Islet of Langerhans (tissue), 1 donor: ENCODE measurements around the gene SDSL.

Experiments used
- FAIRE-seq: peaks from one replicate; lab custom pipeline; 2011; peaks lifted over from hg19 to GRCh38; lab: Jason Lieb, UNC

Gene SDSL

DNA sequence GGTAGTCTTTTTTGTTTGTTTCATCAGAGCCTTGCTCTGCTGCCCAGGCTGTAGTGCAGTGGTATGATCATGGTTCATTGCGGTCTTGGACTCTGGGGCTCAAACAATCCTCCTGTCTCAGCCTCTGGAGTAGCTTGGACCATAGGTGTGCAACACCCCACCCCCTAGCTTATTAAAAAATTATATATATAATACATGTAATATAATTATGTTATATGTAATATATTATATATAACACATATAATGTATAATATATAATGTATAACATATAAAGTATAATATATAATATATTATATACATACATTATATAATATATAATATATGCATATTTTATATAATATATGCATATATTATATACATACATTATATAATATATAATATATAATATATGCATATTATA, 27.7 kb downstream of the SDSL start:
- FAIRE-seq: no peak

DNA sequence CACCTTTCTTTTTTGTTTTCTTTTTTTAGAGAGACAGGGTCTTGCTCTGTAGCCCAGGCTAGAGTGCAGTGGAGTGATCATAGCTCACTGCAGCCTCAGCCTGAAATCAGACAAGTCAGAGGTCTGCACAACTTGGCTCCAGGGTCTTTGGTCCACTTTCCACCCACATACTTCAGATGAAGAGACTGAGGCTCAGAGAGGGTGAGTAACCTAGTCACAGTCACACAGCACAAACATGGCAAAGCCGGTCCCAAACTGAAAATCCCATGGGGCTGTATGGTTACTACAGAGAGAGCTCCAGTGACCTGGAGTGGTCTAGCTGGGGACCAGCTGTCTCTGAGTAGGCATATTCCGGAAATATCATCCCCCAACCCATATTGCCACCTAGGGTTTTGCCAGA, 30.3 kb downstream of the SDSL start:
- FAIRE-seq: no peak

DNA sequence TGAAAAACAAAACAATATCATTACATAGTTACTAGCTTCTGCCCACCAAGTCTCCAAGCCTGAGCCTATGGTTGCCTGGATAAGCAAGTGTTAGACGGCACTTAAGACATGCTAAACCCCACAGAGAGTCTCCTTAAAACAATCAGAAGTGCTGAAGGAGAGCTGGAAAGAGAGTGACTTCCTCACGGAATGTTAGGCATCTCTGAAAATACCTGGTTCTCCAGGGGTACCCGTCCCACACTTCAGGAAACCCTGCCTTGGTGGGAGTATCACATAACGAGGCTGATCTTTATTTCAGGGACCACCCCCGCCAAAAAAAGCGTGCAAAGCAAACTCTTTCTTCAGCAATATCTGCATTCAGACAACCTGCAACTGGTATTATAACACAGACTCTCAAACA, 31.1 kb downstream of the SDSL start:
- no peak for FAIRE-seq

DNA sequence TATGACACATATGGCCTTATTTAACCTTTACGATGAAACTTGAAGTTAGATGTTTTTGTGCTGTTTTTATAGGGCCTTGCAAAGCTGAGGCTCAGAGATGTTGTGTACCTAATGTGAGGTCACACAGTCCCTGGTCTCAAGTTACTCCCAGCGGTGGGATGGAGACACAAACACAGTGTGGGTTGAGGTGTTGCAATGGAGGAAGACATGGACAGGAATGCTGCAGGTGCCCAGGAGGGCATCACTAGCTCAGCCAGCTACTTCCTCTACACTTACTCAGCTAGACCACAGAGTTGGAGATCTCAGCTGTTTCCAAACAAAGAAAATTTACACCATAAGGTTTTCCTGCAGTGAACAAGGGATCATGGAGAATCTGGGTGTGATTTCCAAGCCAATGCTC, 34.0 kb downstream of the SDSL start:
- FAIRE-seq: no peak

DNA sequence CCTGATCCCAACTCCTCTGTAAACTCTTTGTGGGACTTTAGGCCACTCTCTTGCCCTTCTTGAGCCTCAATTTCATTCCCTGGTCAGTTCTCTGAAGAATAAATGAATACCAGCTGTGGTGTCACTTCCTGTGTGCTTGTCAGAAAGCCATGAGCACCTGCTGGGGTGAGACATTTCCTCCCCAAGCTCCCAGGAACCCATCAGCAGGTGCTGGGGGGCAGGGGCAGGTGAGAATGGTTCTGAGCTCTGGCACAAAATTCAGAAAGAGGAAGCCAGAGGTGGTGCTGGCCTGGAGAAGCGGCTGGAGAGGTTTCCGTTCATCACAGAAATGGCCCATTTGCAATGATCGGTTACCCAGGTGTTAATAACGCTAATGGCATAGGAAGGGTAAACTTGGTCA, 34.6 kb downstream of the SDSL start:
- no peak for FAIRE-seq

DNA sequence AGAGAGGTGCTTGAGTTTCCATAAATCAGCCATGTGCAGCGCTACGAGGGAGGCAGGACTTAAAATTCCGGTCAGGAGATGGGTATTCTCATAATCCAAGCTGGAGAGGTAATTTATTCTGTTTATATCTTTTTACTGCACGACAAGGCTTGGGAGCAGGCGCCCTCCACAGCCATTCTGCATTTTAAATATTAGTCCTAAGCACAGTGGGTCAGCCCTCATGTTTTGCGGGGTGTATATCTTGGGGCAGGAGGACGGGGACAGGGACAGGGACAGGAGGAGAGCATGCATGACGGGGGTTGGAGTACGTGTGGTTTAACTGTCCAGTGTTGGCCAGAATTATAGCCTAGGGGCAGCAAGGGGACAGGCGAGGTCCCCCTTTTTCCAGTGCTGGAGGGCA, 35.0 kb downstream of the SDSL start:
- FAIRE-seq: no peak

DNA sequence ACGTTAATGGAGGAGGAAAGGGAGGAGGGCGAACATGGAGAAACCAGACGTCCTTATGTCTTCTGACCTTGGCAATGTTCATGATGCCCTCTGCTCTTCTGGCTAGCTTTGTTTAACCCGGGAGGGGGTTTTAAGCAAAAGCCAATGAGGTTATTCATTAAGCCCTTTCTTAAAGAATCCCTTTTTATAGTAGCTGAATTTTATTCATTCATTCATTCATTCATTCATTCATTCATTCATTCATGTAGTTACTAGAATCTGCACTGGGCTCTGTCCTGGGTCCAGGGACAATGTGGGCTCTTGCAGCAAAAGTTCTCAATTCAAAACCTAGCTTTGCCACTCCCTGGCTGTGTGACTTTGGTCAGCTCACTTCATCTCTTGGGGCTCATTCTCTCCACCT, 35.5 kb downstream of the SDSL start:
- no peak for FAIRE-seq

DNA sequence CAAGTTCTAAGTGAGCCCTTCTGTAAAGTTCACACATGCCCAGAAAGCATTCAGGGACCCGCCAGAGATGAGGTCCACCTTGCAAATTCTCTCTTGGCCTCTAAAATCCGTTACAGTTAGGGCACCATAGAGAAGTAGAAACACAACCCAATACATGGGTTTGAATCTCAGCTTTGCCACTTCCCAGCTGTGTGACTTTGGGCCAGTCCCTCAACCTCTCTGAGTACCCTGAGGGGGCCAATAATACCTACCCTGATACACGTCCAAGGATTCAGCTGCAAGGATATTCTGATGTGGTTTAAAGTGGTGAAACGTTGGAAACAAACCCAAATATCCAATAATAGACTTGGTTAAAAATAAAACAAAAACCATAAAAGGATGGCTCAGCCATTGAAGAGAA, 37.8 kb downstream of the SDSL start:
- FAIRE-seq: no peak

DNA sequence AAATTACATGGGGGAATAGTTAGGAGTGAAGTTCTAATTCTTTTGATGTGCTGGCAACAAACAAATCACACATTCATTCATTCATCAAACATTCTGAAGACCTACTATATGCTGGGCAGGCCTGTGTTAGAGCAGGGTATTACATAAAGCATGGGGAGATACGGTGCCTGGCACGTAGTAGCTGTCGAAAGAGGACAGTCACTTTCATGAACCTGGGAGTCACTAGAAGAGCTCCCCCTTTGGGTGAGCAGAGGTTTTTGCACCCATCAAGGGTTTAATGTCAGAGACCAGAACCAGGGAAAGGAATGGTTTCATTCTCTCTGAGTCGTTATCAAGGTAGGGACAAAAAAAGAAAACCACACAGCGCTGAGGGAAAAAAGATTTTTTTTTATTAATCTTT, 39.5 kb downstream of the SDSL start:
- no peak for FAIRE-seq

DNA sequence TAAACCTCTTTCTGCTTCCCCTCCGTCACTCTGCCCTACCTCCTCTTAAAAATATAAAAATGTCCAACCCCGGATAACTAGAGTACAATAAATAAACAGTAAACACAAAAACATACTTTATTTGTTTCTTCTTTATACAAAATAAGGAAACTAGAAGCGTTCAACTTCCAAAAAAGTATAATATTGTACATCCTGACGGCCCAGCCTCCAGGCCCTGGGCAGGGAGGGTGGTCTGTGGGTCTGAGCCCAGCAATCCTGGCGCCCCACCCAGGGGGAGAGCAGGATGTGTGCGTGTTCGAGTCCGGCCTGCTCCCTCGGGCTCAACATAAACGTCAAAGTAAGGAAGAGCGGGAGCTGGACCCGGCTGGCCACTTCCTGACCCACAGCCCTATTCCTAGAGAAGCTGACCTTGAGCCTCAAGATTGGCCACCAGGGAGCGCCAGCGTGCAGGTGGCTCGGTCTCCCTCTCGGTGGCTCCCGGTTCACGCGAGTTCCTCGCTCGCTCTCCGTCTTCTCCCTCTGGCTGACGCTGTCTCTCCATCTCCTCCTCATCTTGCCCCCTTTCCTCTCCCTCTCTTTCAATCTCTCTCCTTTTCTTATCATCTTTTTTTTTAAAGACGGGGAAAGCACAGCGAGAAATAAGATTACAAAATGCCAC, 40.1 kb downstream of the SDSL start:
- peak; percentile 66 for FAIRE-seq

DNA sequence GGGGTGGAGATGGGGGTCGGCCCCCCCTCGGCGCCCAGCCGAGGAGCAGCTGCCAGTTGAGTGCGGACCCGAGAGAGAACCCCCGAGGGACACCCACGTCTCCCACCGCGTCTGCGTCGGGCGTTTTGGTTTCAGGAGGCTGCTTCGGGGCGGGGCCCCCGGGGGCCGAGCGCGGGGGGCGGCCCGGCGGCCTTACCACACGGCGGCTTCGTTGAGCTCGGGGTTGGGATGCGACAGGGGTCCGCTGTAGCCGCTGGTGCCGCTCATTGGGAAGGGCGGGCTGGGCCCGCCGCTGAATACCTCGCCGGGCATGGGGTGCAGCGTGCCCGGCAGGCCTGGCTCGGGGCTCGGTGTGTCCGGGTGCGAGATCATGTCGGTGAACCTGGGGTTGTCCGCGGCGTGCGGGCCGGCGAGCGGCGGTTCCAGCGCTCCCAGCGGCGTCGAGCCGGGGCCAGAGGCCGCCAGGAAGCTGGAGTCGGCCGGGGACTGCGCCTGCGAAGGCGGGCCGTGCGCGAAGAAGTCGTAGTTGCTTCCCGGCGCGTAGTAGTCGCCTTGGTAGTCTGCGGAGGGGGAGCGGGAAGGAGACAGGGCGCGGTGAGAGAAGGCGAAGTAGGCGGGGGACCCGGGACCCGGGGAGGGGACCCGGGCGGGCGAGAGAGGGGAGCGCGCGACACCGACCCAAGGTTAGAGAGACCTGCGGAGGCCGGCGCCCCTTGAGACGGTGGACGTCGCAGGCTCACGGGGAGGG, 41.0 kb downstream of the SDSL start:
- FAIRE-seq: no peak

DNA sequence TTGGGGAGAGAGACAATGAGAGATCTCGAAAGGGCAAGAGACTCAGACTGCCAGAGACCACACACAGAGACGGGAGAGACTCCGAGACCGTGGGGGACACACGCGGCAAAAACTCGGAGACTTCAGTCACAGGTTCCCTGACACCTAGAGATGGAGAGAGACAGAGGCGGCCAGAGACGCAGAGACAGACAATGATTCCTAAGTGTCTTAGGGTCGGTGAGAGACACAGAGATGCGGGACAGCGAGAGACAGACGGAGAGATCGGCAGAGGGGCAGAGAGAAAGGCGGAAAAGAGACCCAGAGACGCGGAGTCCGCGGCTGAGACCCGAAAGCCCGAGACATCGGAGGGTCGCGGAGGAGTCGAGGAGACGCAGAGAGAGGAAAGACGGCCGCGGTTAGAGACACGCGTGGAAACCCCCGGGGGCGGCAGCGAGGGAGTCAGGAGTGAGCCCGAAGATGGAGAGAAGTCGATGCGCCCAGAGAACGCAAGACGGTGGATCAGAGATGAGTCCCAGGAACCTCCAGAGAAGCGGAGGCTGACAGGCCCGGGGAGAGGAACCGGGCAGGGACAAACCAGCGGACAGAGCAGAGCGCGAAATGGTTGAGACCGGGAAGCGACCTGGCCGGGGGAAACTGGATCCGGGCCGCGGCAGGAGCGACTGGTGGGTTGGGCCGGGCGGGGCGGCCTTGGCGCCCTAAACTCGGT, 41.7 kb downstream of the SDSL start:
- no peak for FAIRE-seq

DNA sequence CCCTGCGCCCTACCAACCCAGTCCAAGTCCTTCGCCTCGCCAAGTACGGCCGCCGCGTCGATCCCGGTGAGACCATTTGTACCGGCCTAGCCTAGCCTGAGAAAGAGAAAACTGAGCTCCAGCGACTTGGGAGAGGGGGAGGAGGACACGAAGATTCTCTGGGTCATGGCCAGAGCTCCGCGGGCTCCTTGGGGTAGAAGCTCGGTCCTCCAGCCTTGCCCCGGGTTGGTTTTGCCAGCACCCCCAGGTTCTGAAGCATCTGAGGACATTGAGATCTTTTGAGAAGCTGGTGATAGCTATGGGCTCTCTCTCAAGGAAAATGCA, 42.2 kb downstream of the SDSL start:
- no peak for FAIRE-seq

DNA sequence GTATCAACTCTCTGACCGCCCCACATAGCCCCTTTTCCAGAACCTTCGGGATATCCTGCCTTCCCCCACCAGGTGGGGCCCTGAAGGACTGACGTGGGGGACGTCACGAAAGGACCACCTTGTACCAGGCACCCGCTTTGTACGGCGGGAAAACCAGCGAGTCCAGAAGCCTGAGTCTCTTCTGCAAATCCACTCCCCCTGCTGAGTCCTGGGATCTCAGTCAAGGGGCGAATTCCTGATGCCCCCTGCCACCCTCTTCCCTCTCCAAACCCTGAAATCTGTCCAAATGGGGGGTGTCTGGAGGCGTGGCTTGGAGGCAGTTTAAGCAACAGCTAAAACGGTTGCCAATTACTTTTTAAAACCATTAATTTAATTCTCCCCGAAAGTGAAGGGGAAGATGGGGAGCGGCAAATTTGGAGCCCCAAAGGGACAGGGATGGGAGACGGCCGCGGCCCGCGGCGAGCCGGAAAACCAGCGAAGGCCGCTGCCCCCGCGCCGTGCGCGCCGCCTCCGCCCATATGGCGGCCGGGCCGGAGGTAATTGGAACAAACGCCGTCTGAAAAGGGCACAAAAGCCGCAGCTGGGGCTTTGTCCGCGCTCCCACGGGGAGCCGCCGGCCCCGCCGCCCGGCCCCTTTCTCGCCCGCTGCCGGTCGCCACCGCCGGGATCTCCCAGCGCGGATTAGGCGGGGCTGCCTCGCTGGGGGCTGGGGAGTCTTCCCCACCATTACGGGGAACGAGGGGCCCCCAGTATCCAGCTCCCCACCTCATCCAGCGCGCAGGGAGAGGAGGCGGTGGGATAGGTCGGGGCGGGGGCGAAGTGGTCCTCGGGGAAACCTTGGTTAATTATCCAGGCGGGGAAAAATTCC, 42.9 kb downstream of the SDSL start:
- no peak for FAIRE-seq

DNA sequence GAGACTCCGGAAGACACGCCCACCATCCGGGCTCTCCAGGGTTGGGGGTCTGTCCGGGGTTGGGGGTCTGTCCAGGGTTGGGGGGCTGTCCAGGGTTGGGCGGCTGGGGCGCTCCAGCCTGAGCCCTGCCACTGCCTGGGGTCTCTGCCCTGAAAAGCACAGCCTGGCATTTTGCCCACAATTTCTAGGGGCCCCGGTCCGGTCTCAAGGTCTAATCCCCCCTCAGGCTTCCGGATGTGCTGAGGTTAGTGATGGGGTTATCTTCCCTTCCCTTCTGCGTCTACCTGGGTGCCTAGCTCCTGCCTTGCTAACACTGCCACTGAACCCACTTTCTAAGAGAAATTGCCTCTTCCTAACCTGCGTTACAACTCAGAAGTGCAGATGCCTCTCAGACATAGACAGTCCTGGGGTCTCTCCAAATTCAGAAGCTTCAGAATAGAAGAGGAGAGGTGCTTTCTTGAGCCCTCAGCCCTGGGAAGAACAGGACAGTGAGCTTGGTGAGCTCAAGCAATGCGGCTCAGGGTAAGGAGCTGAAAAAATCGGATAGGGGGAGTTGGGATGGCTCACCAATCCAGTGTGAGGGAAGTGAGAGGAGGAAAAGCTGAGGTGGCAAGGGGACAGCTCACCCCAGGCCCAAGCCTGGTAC, 43.8 kb downstream of the SDSL start:
- no peak for FAIRE-seq

DNA sequence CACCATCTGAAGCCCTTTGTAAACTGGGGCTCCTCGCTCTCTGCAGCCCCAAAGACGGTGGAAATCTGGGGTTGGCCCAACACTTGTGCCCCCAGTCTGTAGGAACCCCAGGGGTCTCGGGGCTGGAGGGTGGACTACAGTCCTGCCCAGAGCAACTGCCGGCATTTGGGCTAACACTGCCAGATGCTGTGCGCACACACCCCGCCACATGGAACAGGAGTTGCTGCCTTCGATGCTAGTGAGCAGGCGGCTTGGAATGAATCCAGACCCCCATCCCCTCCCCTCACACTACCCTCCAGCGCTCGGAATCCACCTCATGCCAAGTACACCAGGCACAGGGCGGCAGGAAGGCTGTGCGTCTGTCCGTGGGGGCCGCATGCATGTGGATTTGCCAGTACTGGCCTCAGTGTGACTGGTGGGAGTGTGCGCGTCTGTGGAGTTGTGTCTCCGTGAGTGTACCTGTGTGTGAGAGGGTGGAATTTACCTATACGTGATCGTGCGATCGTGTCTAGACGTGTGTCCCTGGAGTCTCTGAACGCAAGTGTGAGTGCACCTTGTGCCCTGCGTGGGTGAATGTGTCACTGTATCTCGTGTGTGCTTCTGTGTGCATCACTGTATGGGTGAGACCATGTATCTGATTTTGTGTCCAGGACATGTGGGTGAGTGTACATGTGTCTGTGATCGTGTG, 44.4 kb downstream of the SDSL start:
- no peak for FAIRE-seq

DNA sequence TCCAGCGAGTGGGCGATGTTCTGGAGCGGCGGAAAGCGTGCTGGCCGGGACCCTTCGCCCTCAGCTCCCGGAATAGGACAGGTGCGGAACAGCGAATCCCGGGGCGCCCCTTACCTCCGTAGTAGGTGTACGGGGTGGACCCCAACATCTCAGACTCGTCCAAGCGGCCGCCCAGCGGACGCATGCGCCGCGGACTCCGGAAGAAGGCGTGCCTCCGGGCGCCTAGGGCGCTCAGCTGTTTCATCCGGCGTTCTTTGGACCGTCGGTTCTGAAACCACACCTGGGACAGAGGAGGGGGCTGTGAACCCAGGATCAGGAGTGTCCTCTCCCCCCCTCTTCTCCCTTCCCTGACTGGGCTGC, 44.9 kb downstream of the SDSL start:
- FAIRE-seq: no peak

DNA sequence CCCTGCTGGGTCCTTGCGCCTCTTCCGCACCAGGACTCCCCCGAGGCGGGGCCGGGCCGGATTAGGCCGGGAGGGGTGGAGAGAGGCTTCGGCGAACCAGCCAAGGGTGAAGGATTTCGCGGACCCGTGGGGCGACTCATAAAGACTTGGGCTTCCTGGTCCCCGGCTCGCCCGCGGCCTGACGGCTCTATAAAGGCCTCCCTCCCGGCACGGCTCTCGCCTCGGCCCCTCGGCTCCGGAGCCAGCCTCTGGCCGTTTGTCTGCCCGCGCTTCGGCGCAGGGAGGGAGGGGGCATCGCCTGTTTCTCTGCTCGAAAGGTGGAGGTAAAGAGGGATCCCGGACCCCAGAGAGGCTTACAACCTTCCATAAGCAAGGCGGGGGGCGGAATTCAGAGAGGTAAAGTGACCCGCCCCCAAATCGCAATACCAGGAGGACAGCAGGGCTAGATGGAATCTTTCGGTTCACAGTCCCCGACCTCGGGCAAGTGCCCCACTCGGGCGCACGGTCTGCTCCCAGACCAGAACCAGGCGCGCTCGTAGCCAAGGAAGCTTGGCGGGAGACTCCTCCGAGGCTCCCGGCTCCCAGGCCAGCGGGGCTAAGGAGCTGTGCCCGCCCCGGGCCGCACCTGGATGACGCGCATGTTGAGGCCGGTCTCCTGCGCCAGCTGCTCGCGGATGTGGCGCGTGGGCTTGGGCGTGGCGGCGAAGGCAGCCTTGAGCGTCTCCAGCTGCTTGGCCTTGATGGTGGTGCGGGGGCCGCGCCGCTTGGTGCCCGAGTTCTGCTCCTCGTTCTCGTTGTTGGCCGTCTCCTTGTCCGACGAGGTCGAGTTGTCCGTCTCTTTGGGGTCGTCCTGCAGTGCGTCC, 45.6 kb downstream of the SDSL start:
- no peak for FAIRE-seq

DNA sequence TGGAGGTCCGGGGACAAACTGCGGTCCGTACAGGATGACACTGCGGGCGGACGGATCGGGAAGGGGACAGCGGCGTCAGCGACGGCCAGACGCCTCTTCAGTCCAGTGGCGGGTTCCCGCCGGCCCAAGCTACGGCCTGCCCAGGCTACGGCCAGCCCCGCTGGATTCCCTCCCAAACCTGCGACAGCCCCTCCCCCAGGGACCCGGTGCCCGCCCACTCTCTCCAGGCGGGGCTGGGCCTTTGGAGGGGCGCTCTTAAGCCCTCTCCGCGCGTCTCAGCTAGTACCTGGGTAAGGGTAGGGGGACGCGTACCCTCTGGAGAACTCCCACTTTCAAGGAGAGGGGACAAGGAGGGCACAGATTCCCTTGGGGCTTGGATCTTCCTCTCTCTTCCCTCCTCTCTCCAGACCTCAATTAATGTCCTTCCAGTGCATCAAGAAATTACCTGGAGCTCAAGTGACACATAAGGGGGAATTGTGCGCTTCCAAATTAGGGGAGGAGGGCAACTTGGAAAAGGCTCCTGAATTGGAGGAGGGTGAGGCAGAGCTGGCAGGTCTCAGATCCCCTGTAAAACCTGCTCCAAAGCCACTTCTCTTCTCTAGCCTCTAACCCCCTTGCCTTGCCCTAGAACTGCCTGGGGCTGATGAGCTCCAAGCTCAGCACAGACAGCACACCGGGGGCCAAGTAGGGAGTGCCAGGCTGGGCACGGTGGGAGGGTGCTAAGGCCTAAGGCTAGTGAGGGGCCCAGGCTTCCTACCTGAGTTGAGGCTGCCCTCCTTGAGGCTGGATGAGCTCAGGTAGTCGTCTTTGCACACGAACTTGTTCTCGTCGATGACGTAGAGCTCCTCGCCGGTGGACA, 46.4 kb downstream of the SDSL start:
- FAIRE-seq: no peak
